ENCODE measurements around the gene UNC5B.

The UNC5B gene

GRCh38 chr10:71222601-71223346 is 10.4 kb downstream of the UNC5B start:
- Mint-ChIP-seq H3K27me3 (peaks cover 31% of the 10 kb centered on the region), H3K9me3 (no peaks in the 10 kb centered on the region), H3K4me1 (peaks cover 5% of the 10 kb centered on the region), H3K27ac (no peak overlapping the region), H3K36me3 (no peaks in the 10 kb centered on the region), H3K4me3 (no peak overlapping the region)
- no peak for DNase-seq (ENCODE audit: low spot score in 2 of 2)
- no peak for ATAC-seq (ENCODE audit: low read depth)

- H3K4me1 Mint-ChIP-seq: no peaks in the 10 kb centered on the region
- no peaks in the 10 kb centered on the region for H3K9me3 Mint-ChIP-seq
- peaks cover 25% of the 10 kb centered on the region for H3K27me3 Mint-ChIP-seq
- no peak overlapping the region for H3K4me3 Mint-ChIP-seq
- no peaks in the 10 kb centered on the region for H3K36me3 Mint-ChIP-seq
- H3K27ac Mint-ChIP-seq: no peak overlapping the region
- ATAC-seq (ENCODE audit: low read depth): no peak
- DNase-seq (ENCODE audit: low spot score in 2 of 2): no peak
Observed at GRCh38 chr10:71223347-71224058, 11.1 kb downstream of the UNC5B start.

- Mint-ChIP-seq H3K27me3 (peaks cover 16% of the 10 kb centered on the region), H3K27ac (no peak overlapping the region), H3K36me3 (no peaks in the 10 kb centered on the region), H3K9me3 (no peaks in the 10 kb centered on the region), H3K4me1 (no peaks in the 10 kb centered on the region), H3K4me3 (no peak overlapping the region)
- DNase-seq (ENCODE audit: low spot score in 2 of 2) (no peak), ATAC-seq (ENCODE audit: low read depth) (no peak)
Observed at GRCh38 chr10:71225291-71226058, 13.1 kb downstream of the UNC5B start.

GRCh38 chr10:71228875-71229675 is 16.7 kb downstream of the UNC5B start:
- Mint-ChIP-seq H3K27me3 (peaks cover 6% of the 10 kb centered on the region), H3K36me3 (no peaks in the 10 kb centered on the region), H3K4me3 (no peak overlapping the region), H3K9me3 (no peaks in the 10 kb centered on the region), H3K4me1 (no peaks in the 10 kb centered on the region), H3K27ac (no peak overlapping the region)
- DNase-seq (ENCODE audit: low spot score in 2 of 2) (no peak), ATAC-seq (ENCODE audit: low read depth) (no peak)

GRCh38 chr10:71229726-71230655 is 17.6 kb downstream of the UNC5B start:
- DNase-seq (ENCODE audit: low spot score in 2 of 2): no peak
- no peaks in the 10 kb centered on the region for H3K9me3 Mint-ChIP-seq
- H3K27ac Mint-ChIP-seq: no peak overlapping the region
- peaks cover 6% of the 10 kb centered on the region for H3K27me3 Mint-ChIP-seq
- H3K36me3 Mint-ChIP-seq: no peaks in the 10 kb centered on the region
- no peaks in the 10 kb centered on the region for H3K4me1 Mint-ChIP-seq
- H3K4me3 Mint-ChIP-seq: no peak overlapping the region
- ATAC-seq (ENCODE audit: low read depth): no peak

GRCh38 chr10:71230656-71231025 is 18.3 kb downstream of the UNC5B start:
- Mint-ChIP-seq H3K4me3 (no peak overlapping the region), H3K27ac (no peak overlapping the region), H3K9me3 (no peaks in the 10 kb centered on the region), H3K4me1 (no peaks in the 10 kb centered on the region), H3K36me3 (no peaks in the 10 kb centered on the region), H3K27me3 (peaks cover 5% of the 10 kb centered on the region)
- ATAC-seq (ENCODE audit: low read depth) (no peak), DNase-seq (ENCODE audit: low spot score in 2 of 2) (no peak)

- Mint-ChIP-seq H3K9me3 (no peaks in the 10 kb centered on the region), H3K27ac (no peak overlapping the region), H3K36me3 (no peaks in the 10 kb centered on the region), H3K4me3 (no peak overlapping the region), H3K4me1 (no peaks in the 10 kb centered on the region), H3K27me3 (peaks cover 3% of the 10 kb centered on the region)
- ATAC-seq (ENCODE audit: low read depth): no peak
- no peak for DNase-seq (ENCODE audit: low spot score in 2 of 2)
Observed at GRCh38 chr10:71231206-71231605, 18.8 kb downstream of the UNC5B start.

- Mint-ChIP-seq H3K4me1 (no peaks in the 10 kb centered on the region), H3K9me3 (no peaks in the 10 kb centered on the region), H3K4me3 (no peak overlapping the region), H3K36me3 (no peaks in the 10 kb centered on the region), H3K27ac (no peak overlapping the region), H3K27me3 (no peaks in the 10 kb centered on the region)
- DNase-seq (ENCODE audit: low spot score in 2 of 2) (no peak), ATAC-seq (ENCODE audit: low read depth) (no peak)
Observed at GRCh38 chr10:71232089-71232998, 20.0 kb downstream of the UNC5B start.

- Mint-ChIP-seq H3K27ac (no peak overlapping the region), H3K9me3 (no peaks in the 10 kb centered on the region), H3K4me1 (no peaks in the 10 kb centered on the region), H3K36me3 (no peaks in the 10 kb centered on the region), H3K4me3 (no peak overlapping the region), H3K27me3 (no peaks in the 10 kb centered on the region)
- no peak for ATAC-seq (ENCODE audit: low read depth)
- DNase-seq (ENCODE audit: low spot score in 2 of 2): no peak
Observed at GRCh38 chr10:71233482-71233892, 21.1 kb downstream of the UNC5B start.

GRCh38 chr10:71234004-71234894 is 21.9 kb downstream of the UNC5B start:
- Mint-ChIP-seq H3K27ac (no peak overlapping the region), H3K4me1 (no peaks in the 10 kb centered on the region), H3K4me3 (no peak overlapping the region), H3K9me3 (no peaks in the 10 kb centered on the region), H3K36me3 (no peaks in the 10 kb centered on the region), H3K27me3 (no peaks in the 10 kb centered on the region)
- no peak for ATAC-seq (ENCODE audit: low read depth)
- DNase-seq (ENCODE audit: low spot score in 2 of 2): no peak

GRCh38 chr10:71234970-71235685 is 22.8 kb downstream of the UNC5B start:
- no peaks in the 10 kb centered on the region for H3K9me3 Mint-ChIP-seq
- no peak overlapping the region for H3K27ac Mint-ChIP-seq
- no peak for ATAC-seq (ENCODE audit: low read depth)
- no peak overlapping the region for H3K4me3 Mint-ChIP-seq
- H3K27me3 Mint-ChIP-seq: peaks cover 2% of the 10 kb centered on the region
- no peaks in the 10 kb centered on the region for H3K36me3 Mint-ChIP-seq
- DNase-seq (ENCODE audit: low spot score in 2 of 2): no peak
- H3K4me1 Mint-ChIP-seq: no peaks in the 10 kb centered on the region
